ENCODE data around the gene IRF7.

GRCh38 chr11:603154-603553, 12.6 kb downstream of the IRF7 start:
- TF ChIP-seq, protein P1, sequence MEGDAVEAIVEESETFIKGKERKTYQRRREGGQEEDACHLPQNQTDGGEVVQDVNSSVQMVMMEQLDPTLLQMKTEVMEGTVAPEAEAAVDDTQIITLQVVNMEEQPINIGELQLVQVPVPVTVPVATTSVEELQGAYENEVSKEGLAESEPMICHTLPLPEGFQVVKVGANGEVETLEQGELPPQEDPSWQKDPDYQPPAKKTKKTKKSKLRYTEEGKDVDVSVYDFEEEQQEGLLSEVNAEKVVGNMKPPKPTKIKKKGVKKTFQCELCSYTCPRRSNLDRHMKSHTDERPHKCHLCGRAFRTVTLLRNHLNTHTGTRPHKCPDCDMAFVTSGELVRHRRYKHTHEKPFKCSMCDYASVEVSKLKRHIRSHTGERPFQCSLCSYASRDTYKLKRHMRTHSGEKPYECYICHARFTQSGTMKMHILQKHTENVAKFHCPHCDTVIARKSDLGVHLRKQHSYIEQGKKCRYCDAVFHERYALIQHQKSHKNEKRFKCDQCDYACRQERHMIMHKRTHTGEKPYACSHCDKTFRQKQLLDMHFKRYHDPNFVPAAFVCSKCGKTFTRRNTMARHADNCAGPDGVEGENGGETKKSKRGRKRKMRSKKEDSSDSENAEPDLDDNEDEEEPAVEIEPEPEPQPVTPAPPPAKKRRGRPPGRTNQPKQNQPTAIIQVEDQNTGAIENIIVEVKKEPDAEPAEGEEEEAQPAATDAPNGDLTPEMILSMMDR (IDR thresholded peaks at IDR 0.05; ENCODE audit: low read depth, low read length, missing input control): no peak
- TF ChIP-seq, protein P2, sequence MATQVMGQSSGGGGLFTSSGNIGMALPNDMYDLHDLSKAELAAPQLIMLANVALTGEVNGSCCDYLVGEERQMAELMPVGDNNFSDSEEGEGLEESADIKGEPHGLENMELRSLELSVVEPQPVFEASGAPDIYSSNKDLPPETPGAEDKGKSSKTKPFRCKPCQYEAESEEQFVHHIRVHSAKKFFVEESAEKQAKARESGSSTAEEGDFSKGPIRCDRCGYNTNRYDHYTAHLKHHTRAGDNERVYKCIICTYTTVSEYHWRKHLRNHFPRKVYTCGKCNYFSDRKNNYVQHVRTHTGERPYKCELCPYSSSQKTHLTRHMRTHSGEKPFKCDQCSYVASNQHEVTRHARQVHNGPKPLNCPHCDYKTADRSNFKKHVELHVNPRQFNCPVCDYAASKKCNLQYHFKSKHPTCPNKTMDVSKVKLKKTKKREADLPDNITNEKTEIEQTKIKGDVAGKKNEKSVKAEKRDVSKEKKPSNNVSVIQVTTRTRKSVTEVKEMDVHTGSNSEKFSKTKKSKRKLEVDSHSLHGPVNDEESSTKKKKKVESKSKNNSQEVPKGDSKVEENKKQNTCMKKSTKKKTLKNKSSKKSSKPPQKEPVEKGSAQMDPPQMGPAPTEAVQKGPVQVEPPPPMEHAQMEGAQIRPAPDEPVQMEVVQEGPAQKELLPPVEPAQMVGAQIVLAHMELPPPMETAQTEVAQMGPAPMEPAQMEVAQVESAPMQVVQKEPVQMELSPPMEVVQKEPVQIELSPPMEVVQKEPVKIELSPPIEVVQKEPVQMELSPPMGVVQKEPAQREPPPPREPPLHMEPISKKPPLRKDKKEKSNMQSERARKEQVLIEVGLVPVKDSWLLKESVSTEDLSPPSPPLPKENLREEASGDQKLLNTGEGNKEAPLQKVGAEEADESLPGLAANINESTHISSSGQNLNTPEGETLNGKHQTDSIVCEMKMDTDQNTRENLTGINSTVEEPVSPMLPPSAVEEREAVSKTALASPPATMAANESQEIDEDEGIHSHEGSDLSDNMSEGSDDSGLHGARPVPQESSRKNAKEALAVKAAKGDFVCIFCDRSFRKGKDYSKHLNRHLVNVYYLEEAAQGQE (IDR thresholded peaks at IDR 0.05): no peak
- peak; percentile 17 for TF ChIP-seq SP1 (IDR thresholded peaks at IDR 0.05)
- TF ChIP-seq NR2F2 (IDR thresholded peaks at IDR 0.05): no peak
- no peak for TF ChIP-seq JUND (IDR thresholded peaks at IDR 0.05)
- no peak for TF ChIP-seq EGR1 (IDR thresholded peaks at IDR 0.05; ENCODE audit: low read depth in 2 of 2)
- TF ChIP-seq RAD21 (IDR thresholded peaks at IDR 0.05): no peak

Measured in liver (tissue), 3 donors.